ENCODE data around the gene GRIK4.

GRCh38 chr11:120462825-120463224 is 48.7 kb upstream of the GRIK4 start:
- TF ChIP-seq, protein P1, sequence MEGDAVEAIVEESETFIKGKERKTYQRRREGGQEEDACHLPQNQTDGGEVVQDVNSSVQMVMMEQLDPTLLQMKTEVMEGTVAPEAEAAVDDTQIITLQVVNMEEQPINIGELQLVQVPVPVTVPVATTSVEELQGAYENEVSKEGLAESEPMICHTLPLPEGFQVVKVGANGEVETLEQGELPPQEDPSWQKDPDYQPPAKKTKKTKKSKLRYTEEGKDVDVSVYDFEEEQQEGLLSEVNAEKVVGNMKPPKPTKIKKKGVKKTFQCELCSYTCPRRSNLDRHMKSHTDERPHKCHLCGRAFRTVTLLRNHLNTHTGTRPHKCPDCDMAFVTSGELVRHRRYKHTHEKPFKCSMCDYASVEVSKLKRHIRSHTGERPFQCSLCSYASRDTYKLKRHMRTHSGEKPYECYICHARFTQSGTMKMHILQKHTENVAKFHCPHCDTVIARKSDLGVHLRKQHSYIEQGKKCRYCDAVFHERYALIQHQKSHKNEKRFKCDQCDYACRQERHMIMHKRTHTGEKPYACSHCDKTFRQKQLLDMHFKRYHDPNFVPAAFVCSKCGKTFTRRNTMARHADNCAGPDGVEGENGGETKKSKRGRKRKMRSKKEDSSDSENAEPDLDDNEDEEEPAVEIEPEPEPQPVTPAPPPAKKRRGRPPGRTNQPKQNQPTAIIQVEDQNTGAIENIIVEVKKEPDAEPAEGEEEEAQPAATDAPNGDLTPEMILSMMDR (conservative IDR thresholded peaks at IDR 0.05): no peak
- TF ChIP-seq EZH2 (IDR thresholded peaks at IDR 0.05; ENCODE audit: low read depth): no peak
